Measurements from ENCODE around the gene RRAD.

GRCh38 chr16:66905633-66906539 is 19.4 kb downstream of the RRAD start:
- TF ChIP-seq EZH2phosphoT487 (IDR thresholded peaks at IDR 0.05; ENCODE audit: borderline replicate concordance, low read length) (no peak), CTCF (IDR thresholded peaks at IDR 0.05; ENCODE audit: low read depth, low read length, poor library complexity, severe bottlenecking) (no peak)

All from DOHH2 (cell line).